ENCODE results near the gene AHRR.

AHRR gene

GRCh38 chr5:377326-377981 lies 55.9 kb downstream of the AHRR start:
- Histone ChIP-seq H3K36me3 (ENCODE audit: control insufficient read depth, insufficient read depth, low read length) (no peaks in the 10 kb centered on the region), H3K4me2 (ENCODE audit: low read length) (no peak overlapping the region), H3K27me3 (ENCODE audit: control insufficient read depth, insufficient read depth, low read length) (no peaks in the 10 kb centered on the region), H2AFZ (no peak overlapping the region), H3K4me1 (no peaks in the 10 kb centered on the region), H3K4me3 (ENCODE audit: low read depth, low read length) (no peak overlapping the region), H3K79me2 (no peaks in the 10 kb centered on the region), H3K9me3 (ENCODE audit: control insufficient read depth, low read length) (no peaks in the 10 kb centered on the region), H3K27ac (no peak overlapping the region), H3K9ac (no peak overlapping the region)
- no peak for TF ChIP-seq CTCF (IDR thresholded peaks at IDR 0.05)

GRCh38 chr5:378301-378891 lies 56.9 kb downstream of the AHRR start:
- no peak for TF ChIP-seq CTCF (IDR thresholded peaks at IDR 0.05)
- H3K4me1 ChIP-seq, result no peaks in the 10 kb centered on the region
- H3K27ac ChIP-seq, result no peak overlapping the region
- H3K9ac ChIP-seq, result no peak overlapping the region
- H3K9me3 ChIP-seq (ENCODE audit: control insufficient read depth, low read length), result no peaks in the 10 kb centered on the region
- H3K79me2 ChIP-seq, result no peaks in the 10 kb centered on the region
- H3K36me3 ChIP-seq (ENCODE audit: control insufficient read depth, insufficient read depth, low read length), result no peaks in the 10 kb centered on the region
- H3K4me2 ChIP-seq (ENCODE audit: low read length), result no peak overlapping the region
- H2AFZ ChIP-seq, result no peak overlapping the region
- no peak overlapping the region for H3K4me3 ChIP-seq (ENCODE audit: low read depth, low read length)
- no peaks in the 10 kb centered on the region for H3K27me3 ChIP-seq (ENCODE audit: control insufficient read depth, insufficient read depth, low read length)

GRCh38 chr5:378976-379742 lies 57.6 kb downstream of the AHRR start:
- Histone ChIP-seq H3K27ac (no peak overlapping the region), H3K4me3 (ENCODE audit: low read depth, low read length) (no peak overlapping the region), H3K79me2 (no peaks in the 10 kb centered on the region), H3K4me2 (ENCODE audit: low read length) (no peak overlapping the region), H2AFZ (no peak overlapping the region), H3K9ac (no peak overlapping the region), H3K36me3 (ENCODE audit: control insufficient read depth, insufficient read depth, low read length) (no peaks in the 10 kb centered on the region), H3K27me3 (ENCODE audit: control insufficient read depth, insufficient read depth, low read length) (no peaks in the 10 kb centered on the region), H3K9me3 (ENCODE audit: control insufficient read depth, low read length) (no peaks in the 10 kb centered on the region), H3K4me1 (no peaks in the 10 kb centered on the region)
- no peak for TF ChIP-seq CTCF (IDR thresholded peaks at IDR 0.05)

GRCh38 chr5:380701-381309 lies 59.3 kb downstream of the AHRR start:
- no peaks in the 10 kb centered on the region for H3K9me3 ChIP-seq (ENCODE audit: control insufficient read depth, low read length)
- H3K79me2 ChIP-seq, result no peaks in the 10 kb centered on the region
- H2AFZ ChIP-seq, result no peak overlapping the region
- no peak for TF ChIP-seq CTCF (IDR thresholded peaks at IDR 0.05)
- no peak overlapping the region for H3K27ac ChIP-seq
- H3K4me2 ChIP-seq (ENCODE audit: low read length), result no peak overlapping the region
- H3K27me3 ChIP-seq (ENCODE audit: control insufficient read depth, insufficient read depth, low read length), result no peaks in the 10 kb centered on the region
- H3K4me3 ChIP-seq (ENCODE audit: low read depth, low read length), result no peak overlapping the region
- no peaks in the 10 kb centered on the region for H3K4me1 ChIP-seq
- H3K36me3 ChIP-seq (ENCODE audit: control insufficient read depth, insufficient read depth, low read length), result no peaks in the 10 kb centered on the region
- H3K9ac ChIP-seq, result no peak overlapping the region
